Immature natural killer cell (primary cell): Measurements from ENCODE around the gene TSPAN16. TPM values are rescaled to one million over a fixed set of nuclear protein-coding genes. Genes with fewer than 3 reads are reported as not detected.

Experiments
- DNase-seq, 3 donors: peaks; one replicate each; pipeline ENCODE4 v3.0.0; 2022; ENCODE audit warnings: mixed read lengths in 1 of 3
- H3K27ac Mint-ChIP-seq, 6 donors: one replicate each; pipeline ENCODE4 v1.8.0; 2020; ENCODE audit warnings: mixed read lengths in 6 of 6, mild to moderate bottlenecking in 5 of 6, inconsistent platforms in 4 of 6, moderate library complexity in 3 of 6
- H3K27me3 Mint-ChIP-seq, 3 donors: one replicate each; pipeline ENCODE4 v1.8.0; 2020 to 2021; ENCODE audit warnings: low read depth in 3 of 3, mild to moderate bottlenecking in 3 of 3, mixed read lengths in 3 of 3, moderate library complexity in 3 of 3, inconsistent platforms in 1 of 3
- H3K36me3 Mint-ChIP-seq, 3 donors: one replicate each; pipeline ENCODE4 v1.8.0; 2020; ENCODE audit warnings: mixed read lengths in 3 of 3, inconsistent platforms in 2 of 3, mild to moderate bottlenecking in 2 of 3
- H3K4me1 Mint-ChIP-seq, 2 donors: one replicate each; pipeline ENCODE4 v1.8.0; 2020; ENCODE audit warnings: inconsistent platforms in 2 of 2, mild to moderate bottlenecking in 2 of 2, mixed read lengths in 2 of 2, moderate library complexity in 1 of 2
- H3K4me3 Mint-ChIP-seq, 5 donors: one replicate each; pipeline ENCODE4 v1.8.0; 2020; ENCODE audit warnings: mild to moderate bottlenecking in 5 of 5, mixed read lengths in 5 of 5, inconsistent platforms in 3 of 5, moderate library complexity in 3 of 5
- H3K9me3 Mint-ChIP-seq, 6 donors: one replicate each; pipeline ENCODE4 v1.8.0; 2020; ENCODE audit warnings: mild to moderate bottlenecking in 6 of 6, mixed read lengths in 6 of 6, inconsistent platforms in 4 of 6, moderate library complexity in 3 of 6
- polyA plus RNA-seq, 3 donors: library from polyadenylated mRNA; unstranded; fragments of 300-500 nt; fragmentation: Illumina TruSeq; gene quantifications; one replicate each; pipeline ENCODE4 v1.2.3, GENCODE V29; 2021

Gene TSPAN16
- polyA plus RNA-seq, 3 donors from 2014 or later = not detected

GRCh38 chr19:11261971-11262839 lies 33.8 kb upstream of the TSPAN16 start, which contains the start of gene DOCK6:
Gene DOCK6 (minus strand): TSS chr19:11262524. CDS start chr19:11262440, 84 bp downstream.
- Mint-ChIP-seq H3K9me3 (peaks cover 0 to 3% (median 0%) of the 10 kb centered on the region in 6 donors), H3K27me3 (peaks cover 20% of the 10 kb centered on the region in 3 donors), H3K27ac (no peak within 1 kb of the TSS), H3K36me3 (no peaks in the 10 kb centered on the region), H3K4me1 (peaks cover 4 to 10% of the 10 kb centered on the region in 2 donors), H3K4me3 (peak within 1 kb of the TSS; percentile 66 to 78 (median 73))
- peak in 1 of 3 donors; percentile 9 for DNase-seq

- DNase-seq = no peak
- Mint-ChIP-seq H3K27me3 (peaks cover 24 to 26% (median 25%) of the 10 kb centered on the region in 3 donors), H3K27ac (no peak overlapping the region), H3K9me3 (peaks cover 0 to 3% (median 0%) of the 10 kb centered on the region in 6 donors), H3K4me1 (peaks cover 4 to 10% of the 10 kb centered on the region in 2 donors), H3K36me3 (no peaks in the 10 kb centered on the region), H3K4me3 (peak overlapping the region; percentile 47 to 78 (median 60))
Measured at GRCh38 chr19:11263726-11264125, 32.2 kb upstream of the TSPAN16 start.

- Mint-ChIP-seq H3K36me3 (no peaks in the 10 kb centered on the region), H3K4me3 (peak overlapping the region in 2 of 5 donors; percentile 27 to 50), H3K27me3 (peaks cover 25 to 29% (median 27%) of the 10 kb centered on the region in 3 donors), H3K27ac (no peak overlapping the region), H3K4me1 (peaks cover 4 to 10% of the 10 kb centered on the region in 2 donors), H3K9me3 (peaks cover 0 to 3% (median 0%) of the 10 kb centered on the region in 6 donors)
- no peak for DNase-seq
Measured at GRCh38 chr19:11264452-11265176, 31.3 kb upstream of the TSPAN16 start.

GRCh38 chr19:11265177-11265784 lies 30.7 kb upstream of the TSPAN16 start:
- DNase-seq = no peak
- Mint-ChIP-seq H3K9me3 (peaks cover 0 to 3% (median 0%) of the 10 kb centered on the region in 6 donors), H3K4me1 (peaks cover 4 to 10% of the 10 kb centered on the region in 2 donors), H3K27ac (peak overlapping the region in 1 of 6 donors; percentile 8), H3K27me3 (peaks cover 23 to 27% (median 25%) of the 10 kb centered on the region in 3 donors), H3K4me3 (peak overlapping the region in 1 of 5 donors; percentile 2), H3K36me3 (no peaks in the 10 kb centered on the region)

GRCh38 chr19:11265785-11266236 lies 30.1 kb upstream of the TSPAN16 start:
- H3K4me1 Mint-ChIP-seq = peaks cover 3 to 10% of the 10 kb centered on the region in 2 donors
- no peak overlapping the region for H3K27ac Mint-ChIP-seq
- H3K27me3 Mint-ChIP-seq = peaks cover 22 to 26% (median 25%) of the 10 kb centered on the region in 3 donors
- DNase-seq = no peak
- peak overlapping the region in 1 of 5 donors; percentile 21 for H3K4me3 Mint-ChIP-seq
- peaks cover 0 to 3% (median 0%) of the 10 kb centered on the region in 6 donors for H3K9me3 Mint-ChIP-seq
- H3K36me3 Mint-ChIP-seq = no peaks in the 10 kb centered on the region

GRCh38 chr19:11267316-11268085 lies 28.5 kb upstream of the TSPAN16 start:
- Mint-ChIP-seq H3K4me3 (no peak overlapping the region), H3K9me3 (peaks cover 0 to 2% (median 0%) of the 10 kb centered on the region in 6 donors), H3K27me3 (peaks cover 14 to 23% (median 20%) of the 10 kb centered on the region in 3 donors), H3K27ac (no peak overlapping the region), H3K36me3 (no peaks in the 10 kb centered on the region), H3K4me1 (peaks cover 0 to 7% of the 10 kb centered on the region in 2 donors)
- DNase-seq = no peak

GRCh38 chr19:11268783-11269267 lies 27.1 kb upstream of the TSPAN16 start:
- H3K36me3 Mint-ChIP-seq = no peaks in the 10 kb centered on the region

GRCh38 chr19:11269408-11269807 lies 26.6 kb upstream of the TSPAN16 start:
- Mint-ChIP-seq H3K27me3 (peaks cover 14 to 26% (median 26%) of the 10 kb centered on the region in 3 donors), H3K36me3 (no peaks in the 10 kb centered on the region), H3K9me3 (peaks cover 0 to under 1% (median 0%) of the 10 kb centered on the region in 6 donors), H3K4me3 (no peak overlapping the region), H3K27ac (no peak overlapping the region), H3K4me1 (peaks cover 0 to 2% of the 10 kb centered on the region in 2 donors)
- no peak for DNase-seq

More at GRCh38 chr19:11268783-11269267, 27.1 kb upstream of the TSPAN16 start:
- DNase-seq = no peak
- Mint-ChIP-seq H3K27me3 (peaks cover 13 to 29% (median 25%) of the 10 kb centered on the region in 3 donors), H3K9me3 (peaks cover 0 to 2% (median 0%) of the 10 kb centered on the region in 6 donors), H3K27ac (no peak overlapping the region), H3K4me1 (peaks cover 0 to 2% of the 10 kb centered on the region in 2 donors), H3K4me3 (no peak overlapping the region)

GRCh38 chr19:11273296-11273695 lies 22.7 kb upstream of the TSPAN16 start:
- Mint-ChIP-seq H3K4me1 (no peaks in the 10 kb centered on the region), H3K4me3 (no peak overlapping the region), H3K27ac (no peak overlapping the region), H3K9me3 (peaks cover 0 to 3% (median 0%) of the 10 kb centered on the region in 6 donors), H3K27me3 (peaks cover 14 to 30% (median 14%) of the 10 kb centered on the region in 3 donors), H3K36me3 (no peaks in the 10 kb centered on the region)
- no peak for DNase-seq

- no peaks in the 10 kb centered on the region for H3K36me3 Mint-ChIP-seq
- DNase-seq = no peak
- peaks cover 14 to 29% (median 14%) of the 10 kb centered on the region in 3 donors for H3K27me3 Mint-ChIP-seq
- H3K9me3 Mint-ChIP-seq = peaks cover 0 to 3% (median 0%) of the 10 kb centered on the region in 6 donors
- no peaks in the 10 kb centered on the region for H3K4me1 Mint-ChIP-seq
- no peak overlapping the region for H3K4me3 Mint-ChIP-seq
- no peak overlapping the region for H3K27ac Mint-ChIP-seq
Measured at GRCh38 chr19:11273989-11274388, 22.0 kb upstream of the TSPAN16 start.

- H3K36me3 Mint-ChIP-seq = no peaks in the 10 kb centered on the region
- no peak for DNase-seq
- H3K27me3 Mint-ChIP-seq = peaks cover 12 to 29% (median 15%) of the 10 kb centered on the region in 3 donors
- H3K27ac Mint-ChIP-seq = no peak overlapping the region
- H3K4me3 Mint-ChIP-seq = no peak overlapping the region
- peaks cover 4 to 5% of the 10 kb centered on the region in 2 donors for H3K4me1 Mint-ChIP-seq
- peaks cover 0 to 4% (median 2%) of the 10 kb centered on the region in 6 donors for H3K9me3 Mint-ChIP-seq
Measured at GRCh38 chr19:11274533-11275086, 21.4 kb upstream of the TSPAN16 start.

GRCh38 chr19:11278670-11279069 lies 17.3 kb upstream of the TSPAN16 start:
- Mint-ChIP-seq H3K9me3 (peaks cover 0 to 12% (median 5%) of the 10 kb centered on the region in 6 donors), H3K4me1 (peaks cover 13 to 17% of the 10 kb centered on the region in 2 donors), H3K36me3 (no peaks in the 10 kb centered on the region), H3K27me3 (peaks cover 25 to 35% (median 26%) of the 10 kb centered on the region in 3 donors), H3K27ac (no peak overlapping the region), H3K4me3 (peak overlapping the region in 1 of 5 donors; percentile 41)
- DNase-seq = no peak
